ENCODE results near the gene OR3A1.
"Not testable (repeated sequence)": the region's sequence is repeated elsewhere in the genome, so short reads cannot be mapped to it uniquely, and the experiment has no call there.

Gene OR3A1

GRCh38 chr17:3249013-3249412, 49.1 kb downstream of the OR3A1 start:
- H3K4me3 Mint-ChIP-seq; H3K27me3 Mint-ChIP-seq; ATAC-seq (replicated peaks); H3K4me1 Mint-ChIP-seq; DNase-seq; H3K36me3 Mint-ChIP-seq; H3K27ac Mint-ChIP-seq; H3K9me3 Mint-ChIP-seq: not testable (repeated sequence)

DNA sequence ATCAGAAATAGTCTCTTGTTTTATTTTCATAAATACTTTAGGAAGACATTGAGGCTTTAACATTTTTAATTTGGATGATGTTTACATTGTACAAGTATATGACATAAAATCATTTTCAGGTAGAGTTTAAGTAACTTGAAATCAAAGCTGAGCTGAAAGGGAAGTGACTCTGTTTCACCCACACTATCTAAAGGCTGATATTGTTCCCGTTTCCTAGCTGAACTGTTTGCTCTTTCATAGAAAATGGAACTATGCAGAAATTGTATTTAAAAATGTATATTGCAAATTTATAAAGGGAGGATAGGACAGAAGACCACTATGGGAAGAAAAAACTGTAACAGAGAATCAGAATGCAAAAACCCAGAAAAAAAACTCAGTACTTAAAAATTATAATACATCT, 53.3 kb downstream of the OR3A1 start:
- H3K36me3 Mint-ChIP-seq = not testable (repeated sequence)

DNA sequence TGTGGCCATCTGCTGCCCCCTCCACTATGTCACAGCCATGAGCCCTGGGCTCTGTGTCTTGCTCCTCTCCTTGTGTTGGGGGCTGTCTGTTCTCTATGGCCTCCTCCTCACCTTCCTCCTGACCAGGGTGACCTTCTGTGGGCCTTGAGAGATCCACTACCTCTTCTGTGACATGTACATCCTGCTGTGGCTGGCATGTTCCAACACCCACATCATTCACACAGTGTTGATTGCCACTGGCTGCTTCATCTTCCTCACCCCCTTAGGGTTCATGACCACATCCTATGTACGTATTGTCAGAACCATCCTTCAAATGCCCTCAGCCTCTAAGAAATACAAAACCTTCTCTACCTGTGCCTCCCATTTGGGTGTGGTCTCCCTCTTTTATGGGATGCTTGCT, 57.1 kb downstream of the OR3A1 start:
- H3K4me3 Mint-ChIP-seq, H3K27ac Mint-ChIP-seq, H3K36me3 Mint-ChIP-seq: not testable (repeated sequence)

More for the DNA sequence above, 53.3 kb downstream of the OR3A1 start:
- not testable (repeated sequence) for H3K9me3 Mint-ChIP-seq; H3K4me1 Mint-ChIP-seq; ATAC-seq (replicated peaks); H3K4me3 Mint-ChIP-seq; DNase-seq; H3K27ac Mint-ChIP-seq; H3K27me3 Mint-ChIP-seq

More for the DNA sequence above, 57.1 kb downstream of the OR3A1 start:
- not testable (repeated sequence) for ATAC-seq (replicated peaks); H3K27me3 Mint-ChIP-seq; DNase-seq; H3K4me1 Mint-ChIP-seq; H3K9me3 Mint-ChIP-seq

Data from stimulated activated naive B cell treated with anti-CD40 and anti-IgM and Interleukin-4, amounts not matched to agents 10 μg/mL and 1 μg/mL and 100 μg/mL, for 72 hours (primary cell).